ENCODE data around the gene EPS8L2.

Gene EPS8L2

DNA sequence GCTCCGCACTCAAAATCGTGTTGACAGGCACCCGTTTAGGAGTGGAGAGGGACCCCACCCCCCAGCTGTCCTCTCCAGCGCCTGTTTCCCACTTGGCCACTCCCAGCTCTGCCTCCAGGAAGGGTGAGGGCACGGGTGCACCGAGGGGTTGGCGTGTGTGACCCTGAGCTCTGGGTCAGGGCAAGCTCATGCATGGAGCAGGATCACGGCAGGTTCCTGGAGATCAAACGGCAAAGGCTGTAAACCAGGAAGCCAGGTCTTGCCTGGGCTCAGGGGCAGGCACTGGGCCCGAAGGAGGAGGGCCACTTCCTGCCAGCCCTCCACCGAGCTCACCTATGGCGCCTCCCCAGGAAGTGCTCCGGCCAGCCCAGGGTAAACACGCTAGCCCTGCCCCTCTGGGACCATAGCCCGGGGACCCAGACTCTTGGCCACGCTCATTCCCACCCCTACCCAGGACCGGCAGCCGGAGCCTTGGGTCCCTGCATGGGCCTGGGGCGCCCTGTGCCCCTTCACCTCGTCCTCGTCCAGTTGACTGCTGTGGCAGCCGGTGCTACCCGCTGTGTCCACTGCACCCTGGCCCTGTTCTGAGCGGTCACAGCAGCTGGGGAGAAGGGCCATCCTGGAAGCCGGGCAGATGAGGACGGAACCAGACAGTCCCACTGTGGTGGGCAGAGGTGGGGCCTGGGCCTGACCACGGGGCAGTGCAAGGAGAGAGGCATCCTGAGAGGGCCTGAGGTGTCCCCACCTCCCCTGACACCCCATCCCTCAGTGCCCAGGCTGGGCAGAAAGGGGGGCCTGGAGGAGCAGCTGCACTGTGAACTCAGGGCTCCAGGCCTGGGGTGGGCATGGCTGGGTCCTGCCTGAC is 1.0 kb upstream of the EPS8L2 start:
- FAIRE-seq, result no peak

DNA sequence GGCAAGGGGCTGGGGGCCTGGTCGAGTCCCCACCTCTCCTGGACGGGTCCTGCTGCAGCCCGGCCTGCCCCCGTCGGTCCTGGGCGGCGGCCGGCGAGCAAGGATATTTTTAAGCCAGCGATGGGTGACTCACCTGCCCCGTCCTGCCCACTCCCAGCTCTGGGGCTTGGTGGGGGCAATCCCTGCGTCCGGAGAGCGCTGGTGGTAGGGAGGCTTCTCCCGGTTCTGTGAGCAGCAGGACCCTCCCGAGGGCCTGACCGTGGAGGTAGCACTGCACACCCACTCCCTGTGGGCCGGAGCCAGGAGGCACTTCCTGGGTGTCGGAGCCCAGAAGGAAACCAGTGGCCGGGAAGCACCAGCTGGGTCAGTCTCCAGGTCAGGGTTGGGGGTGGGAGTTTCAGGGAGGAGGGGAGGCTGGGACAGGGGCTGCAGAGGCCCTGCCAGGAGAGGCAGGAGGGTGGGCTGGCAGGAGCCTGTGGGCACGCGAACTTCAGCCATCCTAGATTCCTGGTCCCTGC is 467 bp downstream of the EPS8L2 start:
- no peak for FAIRE-seq

GRCh38 chr11:706957-707816 is 1.2 kb downstream of the EPS8L2 start:
- no peak for FAIRE-seq

- no peak for FAIRE-seq
Measured at GRCh38 chr11:707817-708420, 1.9 kb downstream of the EPS8L2 start.

DNA sequence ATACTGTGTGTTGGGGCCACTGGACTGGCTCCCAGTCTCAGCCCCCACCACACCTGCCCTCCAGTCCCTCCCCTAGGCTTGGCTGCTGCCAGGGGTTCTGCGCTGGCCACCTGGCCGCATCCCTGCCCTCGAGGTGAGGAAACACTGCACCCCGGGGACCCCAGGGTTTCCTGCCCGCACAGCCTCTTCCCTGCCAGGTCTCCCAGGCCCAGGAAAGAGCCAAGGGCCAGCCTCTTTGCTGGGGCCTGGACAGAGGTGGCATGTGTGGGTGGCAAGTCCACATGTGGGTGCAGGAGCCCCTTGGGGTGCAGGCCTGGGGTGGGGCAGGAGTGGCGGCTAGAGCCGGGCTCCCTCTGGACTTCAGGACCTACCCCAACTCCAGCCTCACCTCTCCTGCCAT is 2.5 kb downstream of the EPS8L2 start:
- FAIRE-seq, result no peak

DNA sequence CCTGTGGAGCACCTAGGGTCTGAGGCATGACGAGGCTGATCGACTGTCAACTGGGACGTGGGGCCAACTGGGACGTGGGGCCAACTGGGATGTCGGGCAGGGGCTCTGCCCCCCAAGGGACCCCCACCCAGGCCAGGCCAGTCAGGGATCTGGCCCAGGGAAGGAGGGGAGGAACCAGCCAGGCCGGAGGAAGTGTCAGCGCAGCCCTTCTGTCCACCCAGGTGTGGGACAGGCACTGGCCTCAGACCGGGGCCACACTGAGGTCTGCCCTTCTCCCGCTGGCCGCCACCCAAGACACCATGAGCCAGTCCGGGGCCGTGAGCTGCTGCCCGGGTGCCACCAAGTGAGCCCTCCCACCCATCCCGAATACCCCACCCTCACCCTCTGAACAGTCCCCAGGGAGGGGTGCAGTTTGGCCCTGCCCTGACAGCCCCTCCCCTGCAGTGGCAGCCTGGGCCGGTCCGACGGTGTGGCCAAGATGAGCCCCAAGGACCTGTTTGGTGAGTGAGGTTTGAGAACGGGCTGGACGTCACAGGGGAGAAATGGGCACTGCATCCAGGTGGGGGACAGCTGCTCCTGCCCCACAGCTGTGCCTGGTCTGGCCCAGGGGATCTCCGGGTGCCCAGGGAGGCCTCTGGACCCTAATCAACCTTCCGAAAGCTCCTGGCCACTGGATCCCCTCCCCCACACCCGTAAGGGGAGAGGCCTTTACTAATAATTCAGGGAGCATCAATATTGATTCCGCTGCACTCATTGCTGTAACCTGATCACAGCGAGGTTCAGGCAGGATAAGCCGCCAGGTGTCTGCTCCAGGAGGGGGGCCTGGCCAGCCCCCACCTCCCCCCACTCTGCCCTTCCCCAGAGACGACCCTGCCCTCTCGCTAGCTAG is 3.3 kb downstream of the EPS8L2 start:
- no peak for FAIRE-seq

DNA sequence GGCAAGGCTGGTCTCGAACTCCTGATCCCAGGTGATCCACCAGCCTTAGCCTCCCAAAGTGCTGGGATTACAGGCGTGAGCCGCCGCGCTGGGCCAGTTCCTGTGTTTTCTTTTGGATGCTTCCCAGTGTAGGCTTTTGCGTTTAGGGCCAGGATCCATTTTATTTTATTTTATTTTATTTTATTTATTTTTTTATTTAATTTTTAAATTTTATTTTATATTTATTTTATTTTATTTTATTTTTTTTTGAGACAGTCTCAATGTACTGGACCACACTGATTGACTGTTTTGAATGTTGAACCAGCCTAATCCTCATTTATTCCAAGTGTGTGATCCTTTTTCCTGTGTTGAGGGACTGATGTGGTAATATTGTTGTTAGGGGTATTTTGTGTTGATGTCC is 8.4 kb downstream of the EPS8L2 start:
- no peak for FAIRE-seq

DNA sequence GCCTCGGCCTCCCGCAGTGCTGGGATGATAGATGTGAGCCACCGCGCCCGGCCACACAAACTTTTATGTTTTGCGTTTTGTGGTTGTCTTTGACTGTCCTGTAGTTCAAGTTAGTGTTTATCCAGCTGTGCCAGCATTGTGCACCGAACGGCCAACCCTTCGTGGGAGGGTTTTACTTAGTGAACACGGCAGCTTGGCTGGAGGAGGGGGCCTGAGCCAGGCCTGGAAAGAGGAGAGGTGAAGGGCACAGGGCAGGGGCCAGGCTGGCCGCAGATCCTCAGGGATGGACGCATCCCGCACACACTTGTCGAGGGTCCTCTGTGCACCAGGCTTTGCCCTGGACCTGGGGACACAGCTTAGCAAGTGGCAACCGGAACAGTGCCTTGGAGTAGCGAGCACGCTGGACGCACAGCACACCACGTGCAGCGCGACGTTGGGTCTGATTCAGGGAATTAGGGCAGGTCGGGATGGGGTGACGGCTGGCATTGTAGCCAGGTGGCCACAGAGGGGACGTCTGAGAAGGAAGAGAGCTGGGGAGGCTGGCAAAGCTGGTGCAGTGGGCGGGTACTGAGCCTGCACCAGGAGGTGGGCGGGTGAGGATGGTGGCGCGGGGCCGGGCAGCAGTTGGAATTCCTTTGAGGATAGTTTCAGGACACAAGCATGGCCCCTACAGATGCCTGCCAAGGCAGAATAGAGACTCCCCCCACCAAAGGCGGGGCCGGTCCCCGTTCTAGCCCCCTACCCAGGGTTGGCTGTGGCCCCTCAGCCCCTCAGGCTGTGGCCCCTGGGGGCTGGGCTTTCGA is 13.4 kb downstream of the EPS8L2 start:
- FAIRE-seq, result no peak

GRCh38 chr11:720017-720641 is 14.1 kb downstream of the EPS8L2 start:
- no peak for FAIRE-seq

GRCh38 chr11:720642-721246 is 14.7 kb downstream of the EPS8L2 start:
- FAIRE-seq, result no peak

- FAIRE-seq, result no peak
Measured at GRCh38 chr11:721247-721740, 15.3 kb downstream of the EPS8L2 start.

DNA sequence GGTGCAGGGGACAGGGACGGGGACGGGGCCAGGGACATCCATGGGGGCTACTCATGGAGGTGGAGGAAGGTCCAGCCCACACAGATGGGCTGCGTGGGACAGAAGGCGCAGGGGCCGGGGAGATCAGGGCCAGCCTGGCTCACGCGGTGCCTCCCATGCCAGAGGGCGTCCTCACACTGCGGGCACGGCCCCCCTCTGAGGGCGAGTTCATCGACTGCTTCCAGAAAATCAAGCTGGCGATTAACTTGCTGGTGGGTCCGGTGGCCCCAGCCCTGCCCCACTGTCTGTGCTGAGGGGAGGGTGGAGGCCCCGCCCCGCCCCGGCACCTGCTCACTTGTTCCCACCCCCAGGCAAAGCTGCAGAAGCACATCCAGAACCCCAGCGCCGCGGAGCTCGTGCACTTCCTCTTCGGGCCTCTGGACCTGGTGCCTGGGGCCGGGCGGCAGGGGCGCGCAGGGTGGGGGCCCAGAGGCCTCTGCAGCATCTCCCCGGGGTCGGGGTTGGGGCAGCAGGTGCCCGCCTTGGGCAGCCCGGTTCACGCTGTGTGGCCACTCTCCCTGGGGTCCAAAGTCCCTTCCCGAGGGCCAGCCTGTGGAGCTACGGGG is 15.8 kb downstream of the EPS8L2 start:
- FAIRE-seq, result no peak

GRCh38 chr11:722346-722811 is 16.3 kb downstream of the EPS8L2 start:
- FAIRE-seq, result no peak

DNA sequence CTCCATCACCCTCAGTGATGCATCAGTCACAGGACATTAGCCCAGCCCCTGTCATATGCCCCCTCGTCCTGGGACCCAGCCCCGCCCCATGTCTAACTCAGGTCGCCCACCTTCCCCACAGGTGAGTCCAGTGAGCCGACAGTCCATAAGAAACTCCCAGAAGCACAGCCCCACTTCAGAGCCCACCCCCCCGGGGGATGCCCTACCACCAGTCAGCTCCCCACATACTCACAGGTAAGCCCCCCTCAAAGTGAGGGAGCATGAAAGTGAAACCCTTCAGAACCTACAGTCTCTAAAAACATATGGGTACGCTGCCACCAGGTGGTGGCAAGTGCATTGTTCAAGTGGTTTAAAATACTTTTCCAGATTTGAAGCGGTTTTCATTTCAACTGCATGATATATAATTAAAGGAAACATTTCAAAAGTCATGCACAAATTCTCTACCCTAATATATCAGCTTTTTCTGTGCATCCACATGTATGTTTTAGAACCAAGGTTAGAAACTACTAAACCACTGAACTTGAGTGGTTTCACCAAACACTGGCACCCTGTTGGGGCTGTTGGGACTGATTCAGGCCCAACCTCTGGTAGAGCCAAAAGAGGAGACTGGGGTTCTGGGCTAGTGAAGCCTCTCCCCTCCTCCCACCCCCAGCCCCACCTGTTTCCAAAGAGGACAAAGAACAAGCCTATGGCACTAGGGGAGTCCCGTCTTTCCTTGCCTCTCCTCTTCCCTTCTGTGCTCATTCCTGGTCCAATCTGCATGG is 17.3 kb downstream of the EPS8L2 start:
- no peak for FAIRE-seq

- no peak for FAIRE-seq
Measured at GRCh38 chr11:724049-724777, 18.2 kb downstream of the EPS8L2 start.

- no peak for FAIRE-seq
Measured at GRCh38 chr11:724778-725386, 18.9 kb downstream of the EPS8L2 start.

GRCh38 chr11:725624-726202 is 19.7 kb downstream of the EPS8L2 start:
- FAIRE-seq, result no peak
